Activated CD4-positive, CD25-positive, alpha-beta regulatory T cell treated with anti-CD3 and anti-CD28 coated beads, Interleukin-2, amount 50 U/mL, for 16 hours (primary cell): ENCODE measurements around the gene ELOB.

ENCODE experiments used
- DNase-seq: peaks from one replicate; pipeline ENCODE4 v3.0.0-alpha.2; 2020; ENCODE audit warnings: low read depth, low spot score

ELOB gene

DNA sequence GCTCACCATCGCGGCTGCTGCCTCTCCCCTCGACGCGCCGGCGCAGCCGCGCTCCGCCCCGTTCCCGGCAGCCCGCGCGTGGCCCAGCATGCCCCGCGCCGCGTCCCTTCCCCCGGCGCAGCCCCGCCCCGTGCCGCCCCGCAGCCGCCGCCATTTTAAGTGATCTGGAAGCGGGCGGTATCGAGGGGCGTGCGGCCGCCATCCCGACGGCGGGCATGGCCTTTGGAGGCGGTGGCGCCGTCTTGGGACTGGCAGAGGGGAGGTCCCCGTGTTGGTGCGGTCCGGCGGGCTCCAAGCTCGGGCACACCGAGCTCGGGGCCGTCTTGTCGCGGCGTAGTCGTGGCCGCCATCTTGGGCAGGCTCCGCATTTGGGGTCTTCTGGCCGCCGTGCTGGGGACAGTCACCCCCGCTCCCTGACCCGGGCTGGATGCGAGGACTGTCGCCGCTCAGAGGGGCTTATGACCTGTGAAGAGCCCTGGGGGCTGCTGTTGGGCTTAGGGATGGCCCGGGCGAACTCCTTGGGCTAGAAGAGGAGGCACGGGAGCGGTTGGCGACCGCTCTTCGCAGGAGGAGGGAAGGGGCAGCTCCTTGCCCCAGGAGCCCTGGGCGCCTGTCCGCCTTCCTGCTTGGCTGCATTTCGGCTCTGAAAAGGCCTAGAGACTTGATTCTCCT lies at the start of gene ELOB:
Gene ELOB (minus strand): TSS at position 50 of the 672 bp plus-strand sequence. CDS start 41 bp downstream, at position 9.
- peak; percentile 82 for DNase-seq

- no peak for DNase-seq
Observed at GRCh38 chr16:2825906-2826305, 48.8 kb upstream of the ELOB start.

DNA sequence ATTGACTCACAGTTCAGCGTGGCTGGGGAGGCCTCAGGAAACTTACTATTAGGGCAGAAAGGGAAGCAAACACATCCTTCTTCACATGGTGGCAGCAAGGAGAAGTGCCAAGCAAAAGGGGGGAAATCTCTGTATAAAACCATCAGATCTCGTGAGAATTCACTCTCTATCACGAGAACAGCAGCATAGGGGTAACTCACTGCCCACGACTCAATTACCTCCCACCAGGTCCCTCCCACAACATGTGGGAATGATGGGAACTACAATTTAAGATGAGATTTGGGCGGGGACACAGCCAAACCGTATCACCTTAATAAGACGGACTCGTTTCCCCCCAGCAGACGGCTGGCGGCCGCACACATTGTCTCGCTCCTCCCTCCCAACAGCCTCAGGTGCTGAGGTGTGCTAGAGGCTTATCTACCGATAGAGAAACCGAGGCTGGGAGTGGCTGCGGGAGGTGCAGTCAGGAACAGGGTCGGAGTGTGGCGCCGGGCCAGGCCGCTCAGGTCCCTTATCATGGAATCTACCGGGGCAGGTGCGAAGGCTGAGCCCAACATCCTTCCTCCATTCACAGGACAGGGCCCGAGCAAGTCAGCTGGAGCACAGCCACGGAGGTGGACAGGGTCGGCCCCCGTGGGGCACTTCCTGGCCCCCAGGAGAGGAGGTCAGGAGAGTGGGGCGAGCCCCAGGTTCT lies 48.1 kb upstream of the ELOB start:
- no peak for DNase-seq

GRCh38 chr16:2824626-2825025 lies 47.5 kb upstream of the ELOB start:
- DNase-seq = no peak

DNA sequence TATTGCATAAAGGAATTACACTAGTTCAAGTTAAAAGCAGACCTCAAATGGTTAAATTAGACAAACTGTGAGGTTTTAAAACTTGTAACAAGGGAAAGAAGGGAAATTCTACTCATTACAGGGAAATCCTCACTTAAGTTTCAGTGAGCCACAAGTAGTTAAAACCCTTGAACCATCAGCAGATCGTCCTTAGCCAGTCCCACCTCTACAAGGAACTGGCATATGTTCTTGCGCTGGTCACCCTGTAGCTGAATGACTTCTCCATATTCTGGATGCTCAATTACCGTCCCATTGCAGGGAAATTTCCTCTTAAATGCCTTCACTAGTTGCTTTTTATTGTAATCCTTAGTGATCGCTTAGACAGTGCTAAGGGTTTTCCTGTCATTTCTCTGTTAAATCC lies 45.4 kb upstream of the ELOB start:
- DNase-seq = no peak

GRCh38 chr16:2822158-2822495 lies 45.0 kb upstream of the ELOB start:
- DNase-seq = no peak

- no peak for DNase-seq
Observed at GRCh38 chr16:2821487-2822157, 44.5 kb upstream of the ELOB start.

DNA sequence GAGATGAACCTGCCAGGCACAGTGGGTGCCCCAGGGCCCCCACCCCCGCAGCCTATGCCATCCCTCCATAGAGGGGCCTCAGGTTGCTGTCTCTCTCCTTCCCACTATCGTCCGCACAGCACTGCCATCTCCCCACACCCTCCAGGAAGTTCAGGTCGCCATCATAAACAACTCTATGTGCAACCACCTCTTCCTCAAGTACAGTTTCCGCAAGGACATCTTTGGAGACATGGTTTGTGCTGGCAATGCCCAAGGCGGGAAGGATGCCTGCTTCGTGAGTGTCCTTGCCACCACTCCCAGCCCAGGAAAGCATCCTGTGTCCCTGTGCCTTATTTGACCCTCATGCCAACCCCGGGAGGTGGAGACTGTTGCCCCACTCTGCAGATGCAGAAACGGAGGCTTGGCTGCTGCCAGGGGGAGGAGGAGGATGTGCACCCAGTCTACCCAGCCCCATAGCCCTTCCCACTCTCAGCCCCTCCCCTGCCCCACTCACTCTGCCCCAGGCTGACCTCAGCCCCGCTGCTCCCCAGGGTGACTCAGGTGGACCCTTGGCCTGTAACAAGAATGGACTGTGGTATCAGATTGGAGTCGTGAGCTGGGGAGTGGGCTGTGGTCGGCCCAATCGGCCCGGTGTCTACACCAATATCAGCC lies 43.9 kb upstream of the ELOB start:
- no peak for DNase-seq

- DNase-seq = no peak
Observed at GRCh38 chr16:2819939-2820835, 43.1 kb upstream of the ELOB start.

- DNase-seq = no peak
Observed at GRCh38 chr16:2819179-2819938, 42.3 kb upstream of the ELOB start.

DNA sequence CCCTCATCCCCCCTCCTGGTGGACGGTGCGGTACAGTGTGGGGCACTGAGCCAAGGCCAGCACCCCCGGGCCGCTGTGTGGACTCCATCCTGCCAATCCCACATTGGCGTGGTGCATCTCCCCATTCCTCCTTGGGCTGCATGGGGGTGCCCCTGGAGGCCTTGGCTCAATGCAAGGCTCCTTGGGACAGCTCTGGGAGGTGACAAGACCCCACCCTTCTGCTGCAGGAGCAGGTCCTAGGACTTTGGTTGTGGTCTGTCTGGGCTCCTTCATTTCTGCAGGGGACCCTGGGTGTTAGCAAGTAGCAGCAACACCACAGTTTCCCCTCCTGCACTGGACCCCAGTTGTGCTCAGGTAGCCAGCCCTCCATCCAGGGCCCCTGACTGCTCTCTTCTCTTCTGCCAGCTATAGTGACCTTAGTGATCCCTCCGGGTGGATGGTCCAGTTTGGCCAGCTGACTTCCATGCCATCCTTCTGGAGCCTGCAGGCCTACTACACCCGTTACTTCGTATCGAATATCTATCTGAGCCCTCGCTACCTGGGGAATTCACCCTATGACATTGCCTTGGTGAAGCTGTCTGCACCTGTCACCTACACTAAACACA lies 41.3 kb upstream of the ELOB start:
- DNase-seq = no peak

- no peak for DNase-seq
Observed at GRCh38 chr16:2817340-2818271, 40.5 kb upstream of the ELOB start.

- DNase-seq = no peak
Observed at GRCh38 chr16:2816751-2817339, 39.8 kb upstream of the ELOB start, which contains the start of gene PRSS21. Gene PRSS21 (plus strand): TSS chr16:2817237. CDS start chr16:2817269, 32 bp downstream.

- no peak for DNase-seq
Observed at GRCh38 chr16:2815299-2815771, 38.3 kb upstream of the ELOB start.

DNA sequence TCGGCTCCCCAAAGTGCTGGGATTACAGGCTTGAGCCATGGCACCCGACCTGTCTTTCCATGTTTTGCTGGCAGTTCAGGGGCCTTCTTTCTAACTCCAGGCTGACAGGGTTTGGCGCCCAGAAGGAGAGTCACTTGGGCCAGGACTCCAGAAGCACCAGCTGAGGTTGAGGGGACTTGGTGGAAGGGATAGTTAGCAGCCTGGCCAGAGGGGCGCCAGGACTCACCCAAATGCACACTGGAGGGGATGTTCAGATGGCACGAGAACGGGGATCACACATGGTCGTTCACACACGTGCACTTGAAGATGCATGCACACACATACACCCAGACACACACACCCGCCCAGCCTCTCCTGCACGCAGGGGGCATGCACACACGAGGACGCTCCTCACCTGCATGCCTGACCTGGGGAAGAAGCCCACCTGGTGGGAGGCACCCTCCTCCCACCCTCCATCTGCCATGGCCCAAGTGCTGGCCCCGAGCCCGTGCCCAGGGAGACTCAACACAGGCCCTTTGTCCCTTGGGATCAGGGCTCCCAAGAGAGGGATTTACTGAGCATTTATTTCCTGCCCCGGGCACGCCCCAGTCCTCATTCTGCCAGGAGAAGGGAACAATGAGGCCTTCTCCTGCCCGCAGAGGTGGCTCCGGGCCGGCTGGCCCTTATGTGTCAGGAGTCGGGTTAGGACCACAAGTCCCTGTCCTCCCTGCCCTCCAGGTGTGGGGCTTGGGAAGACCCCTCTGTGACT lies 37.6 kb upstream of the ELOB start:
- DNase-seq = no peak

DNA sequence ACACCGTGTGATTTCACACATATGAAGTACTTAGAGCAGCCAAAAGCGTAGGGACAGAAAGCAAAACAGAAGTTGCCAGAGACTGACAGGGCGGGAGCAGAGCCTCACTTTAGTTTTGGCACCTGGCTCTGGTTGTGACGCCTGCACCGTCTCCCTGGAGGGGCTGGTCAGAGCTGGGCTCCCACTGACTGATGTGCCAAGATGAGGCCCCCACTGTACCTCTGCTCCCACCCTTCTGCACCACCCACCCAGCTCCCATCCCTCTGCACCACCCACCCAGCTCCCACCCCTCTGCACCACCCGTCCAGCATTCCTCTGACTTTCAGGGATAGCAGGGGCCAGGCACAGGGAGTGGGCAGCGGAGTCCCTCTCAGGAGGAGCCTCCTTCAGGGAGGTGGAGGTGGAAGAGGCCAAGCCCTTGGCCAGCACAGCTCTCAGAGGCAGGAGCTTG lies 36.7 kb upstream of the ELOB start:
- no peak for DNase-seq

- DNase-seq = no peak
Observed at GRCh38 chr16:2811703-2812471, 34.8 kb upstream of the ELOB start.
